K562 (cell line): ENCODE results near the gene BANP. TPM values are rescaled to one million over a fixed set of nuclear protein-coding genes. Genes with fewer than 3 reads are reported as not detected.
"Not testable (repeated sequence)": the region's sequence is repeated elsewhere in the genome, so short reads cannot be mapped to it uniquely, and the experiment has no call there.

Experiments used
- ATAC-seq: fragments of 200-7000 bp; cut with Tn5 transposase; 3 replicates; pipeline ENCODE4 v1.9.1; 2020; ENCODE audit warnings: moderate library complexity
- BruUV-seq: library from RNA; stranded (reverse); fragments of 400-500 nt; replicated peaks from 2 replicates; lab custom pipeline; 2021; lab: Mats Ljungman, UMichigan
- CTCF ChIA-PET: fragments of 300-600 bp; formaldehyde crosslinking; extraction: SDS; loops from one replicate; lab custom pipeline; 2021; ENCODE audit warnings: low intra/inter-chr PET ratio; lab: Yijun Ruan, JAX
- POLR2A ChIA-PET: fragments of 300-600, 350-650 bp; sonication (Branson Sonifier 250); formaldehyde crosslinking; extraction: SDS; loops from one replicate; lab custom pipeline; 2021; ENCODE audit warnings: antibody characterized with exemption, inconsistent platforms; lab: Yijun Ruan, JAX
- DNase-seq, 4 experiments: peaks; one replicate each; pipeline versions ENCODE4 v3.0.0 to v3.0.0-alpha.2; 2011 to 2018; ENCODE audit warnings: low spot score in 3 of 4, mixed read lengths in 3 of 4; ENCODE audit errors: extremely low read depth in 1 of 4
- FAIRE-seq: peaks from 2 replicates; lab custom pipeline; 2011; peaks lifted over from hg19 to GRCh38; lab: Jason Lieb, UNC
- H2AFZ ChIP-seq: 2 replicates; pipeline ENCODE4 v1.6.0; 2011; ENCODE audit warnings: low read depth, low read length, control low read depth, inconsistent platforms
- H3K27ac ChIP-seq: fragments of 200-600 bp; 3 replicates; pipeline ENCODE4 v1.8.0; 2011; ENCODE audit warnings: low read depth, mild to moderate bottlenecking, control low read depth, inconsistent platforms, low read length, moderate library complexity, mixed read lengths; ENCODE audit errors: extremely low read depth
- H3K27me3 ChIP-seq, 2 experiments: fragments of 300-600 bp in 1 of 2; 2 replicates in 1 of 2; 3 replicates in 1 of 2; pipeline versions ENCODE4 v1.6.0 to v1.8.0; 2011; ENCODE audit warnings: inconsistent platforms in 2 of 2, low read length in 2 of 2, mild to moderate bottlenecking in 1 of 2, mixed read lengths in 1 of 2, moderate library complexity in 1 of 2; ENCODE audit not compliant: control insufficient read depth in 2 of 2, insufficient read depth in 2 of 2
- H3K36me3 ChIP-seq: fragments of 300-600 bp; 3 replicates; pipeline ENCODE4 v1.8.0; 2011; ENCODE audit warnings: mild to moderate bottlenecking, low read length, inconsistent platforms; ENCODE audit not compliant: control insufficient read depth, insufficient read depth
- H3K4me1 ChIP-seq, 2 experiments: fragments of 200-600 bp in 1 of 2; replicated peaks in 1 of 2; 2 replicates in 1 of 2; 3 replicates in 1 of 2; pipeline versions ENCODE4 v1.5.1 to v1.8.0; 2011; ENCODE audit warnings: inconsistent platforms in 2 of 2, low read length in 2 of 2, mild to moderate bottlenecking in 1 of 2, mixed read lengths in 1 of 2, moderate library complexity in 1 of 2; ENCODE audit not compliant: control insufficient read depth in 2 of 2, insufficient read depth in 2 of 2
- H3K4me2 ChIP-seq: 2 replicates; pipeline ENCODE4 v1.6.1; 2011; ENCODE audit warnings: low read length, control low read depth, inconsistent platforms, mixed read lengths; ENCODE audit not compliant: insufficient read depth
- H3K4me3 ChIP-seq: fragments of 200-600 bp; sonication (generic), shearing (Covaris generic); 2 replicates; pipeline ENCODE4 v1.5.1; 2016; ENCODE audit warnings: control low read depth, inconsistent platforms
- H3K79me2 ChIP-seq: fragments of 200-600 bp; 3 replicates; pipeline ENCODE4 v1.8.0; 2011; ENCODE audit warnings: low read length, inconsistent platforms; ENCODE audit not compliant: control insufficient read depth, insufficient read depth
- H3K9ac ChIP-seq, 2 experiments: 2 replicates each; pipeline versions ENCODE4 v1.6.0 to v1.6.1; 2011; ENCODE audit warnings: low read depth in 2 of 2, low read length in 2 of 2, control low read depth in 1 of 2, inconsistent platforms in 1 of 2, mild to moderate bottlenecking in 1 of 2, mixed read lengths in 1 of 2; ENCODE audit not compliant: insufficient read depth in 1 of 2
- H3K9me1 ChIP-seq: one replicate; pipeline ENCODE4 v1.6.0; 2011; ENCODE audit warnings: inconsistent platforms, mild to moderate bottlenecking, low read length, moderate library complexity; ENCODE audit not compliant: control insufficient read depth, insufficient read depth
- H3K9me3 ChIP-seq: replicated peaks from 2 replicates; pipeline ENCODE4 v1.5.1; 2011; ENCODE audit warnings: low read depth, low read length, inconsistent platforms; ENCODE audit not compliant: control insufficient read depth, insufficient read depth
- H4K20me1 ChIP-seq: replicated peaks from 2 replicates; pipeline ENCODE4 v1.6.1; 2011; ENCODE audit warnings: low read length, inconsistent platforms, mixed read lengths; ENCODE audit not compliant: control insufficient read depth, insufficient read depth
- WGBS: fragments of 100-300 bp; shearing (Covaris generic); methylation state at CpG from one replicate; pipeline ENCODE4 v1.1.6; 2016; ENCODE audit warnings: low coverage, mixed read lengths; ENCODE audit not compliant: insufficient coverage; ENCODE audit errors: missing lambda C conversion rate; 5-methylcytosine and 5-hydroxymethylcytosine counted together
- in situ Hi-C: fragments of 300-500 bp; cut with MboI; formaldehyde crosslinking; loops from 4 replicates; pipeline ENCODE4 v1.15.0; 2018; ENCODE audit warnings: inconsistent platforms, mixed read lengths
- intact Hi-C: fragments of 100-400 bp; cut with micrococcal nuclease; formaldehyde crosslinking; loops from 2 replicates; pipeline ENCODE4 v1.14.2; 2022
- polyA plus RNA-seq, 8 experiments: library from polyadenylated mRNA; depleted of rRNA in 4 of 8; stranded (reverse) in 5 of 8; unstranded in 3 of 8; fragments of >200 nt; fragmentation: Nextera tagmentation in 2 of 8; fragmentation: Illumina TruSeq in 1 of 8; extraction: Ambion mirVana in 2 of 8; extraction: Trizol in 1 of 8; gene quantifications; 2 replicates each; pipeline versions ENCODE4 v1.2.1 to v1.2.3, GENCODE V29; 2011 to 2014; ENCODE audit warnings: inconsistent platforms in 1 of 8, missing spikeins in 1 of 8
- total RNA-seq, 7 experiments: library from RNA; depleted of rRNA in 6 of 7; stranded (reverse); fragments of >200 nt in 6 of 7; fragmentation: Illumina TruSeq in 2 of 7; extraction: Trizol in 2 of 7; gene quantifications; 2 replicates each; pipeline versions ENCODE4 v1.2.1 to v1.2.3, GENCODE V29; 2011 to 2021; ENCODE audit warnings: low replicate concordance in 1 of 7

The BANP gene
- total and polyA plus RNA-seq, 9 of the 15 experiments (the other 6 are each of a cell fraction or from before 2014, with no cell fraction given): 4.6 to 22.1 (median 15.6) TPM

GRCh38 chr16:88037359-88037758, 86.1 kb downstream of the BANP start:
- POLR2A ChIA-PET, H3K27ac ChIP-seq, in situ Hi-C loops, FAIRE-seq, H3K36me3 ChIP-seq, H4K20me1 ChIP-seq, H3K4me3 ChIP-seq, H3K9me3 ChIP-seq, H3K79me2 ChIP-seq, intact Hi-C loops, BruUV-seq, ATAC-seq, H2AFZ ChIP-seq, H3K9me1 ChIP-seq, CTCF ChIA-PET, H3K9ac ChIP-seq, H3K4me2 ChIP-seq, H3K4me1 ChIP-seq, DNase-seq, H3K27me3 ChIP-seq: not testable (repeated sequence)
- WGBS: 95% methylated on average over 9 of the region's 10 CpGs

DNA sequence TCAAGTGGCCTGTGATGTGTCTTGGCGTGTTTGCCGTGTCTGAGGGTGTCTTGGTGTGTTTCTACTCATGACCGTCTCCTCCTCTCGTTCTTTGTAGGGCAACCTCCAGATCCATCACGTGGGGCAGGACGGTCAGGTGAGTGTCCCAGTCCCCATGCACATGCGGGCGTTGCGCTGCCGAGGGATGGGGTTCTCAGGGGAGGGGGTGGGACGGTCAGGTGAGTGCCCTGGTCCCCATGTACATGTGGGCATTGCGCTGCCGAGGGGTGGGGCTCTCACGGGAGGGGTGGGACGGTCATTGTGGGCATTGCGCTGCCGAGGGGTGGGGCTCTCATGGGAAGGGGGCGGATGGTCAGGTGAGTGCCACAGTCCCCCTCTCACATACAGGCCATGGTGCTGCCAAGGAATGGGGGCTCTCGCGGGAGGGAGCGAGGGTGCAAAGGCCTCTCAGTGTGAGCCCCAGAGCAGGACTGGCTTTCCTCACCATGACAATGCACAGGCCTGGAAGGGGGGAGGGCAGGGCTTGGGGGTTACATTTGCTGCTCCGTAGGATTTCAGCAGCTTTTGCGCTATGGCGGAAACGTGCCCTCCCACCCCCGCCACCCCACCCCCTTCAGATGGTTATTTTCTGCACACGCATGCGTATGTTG, 86.8 kb downstream of the BANP start:
- ATAC-seq, in situ Hi-C loops, DNase-seq, H2AFZ ChIP-seq, H3K79me2 ChIP-seq, BruUV-seq, H3K4me1 ChIP-seq, CTCF ChIA-PET, FAIRE-seq, H3K36me3 ChIP-seq, H3K27me3 ChIP-seq, H3K9me3 ChIP-seq, H3K4me3 ChIP-seq, POLR2A ChIA-PET, H4K20me1 ChIP-seq, H3K9me1 ChIP-seq, H3K4me2 ChIP-seq, H3K9ac ChIP-seq, intact Hi-C loops, H3K27ac ChIP-seq: not testable (repeated sequence)
- whole genome bisulfite sequencing: 86% methylated on average over 14 of the region's 28 CpGs

DNA sequence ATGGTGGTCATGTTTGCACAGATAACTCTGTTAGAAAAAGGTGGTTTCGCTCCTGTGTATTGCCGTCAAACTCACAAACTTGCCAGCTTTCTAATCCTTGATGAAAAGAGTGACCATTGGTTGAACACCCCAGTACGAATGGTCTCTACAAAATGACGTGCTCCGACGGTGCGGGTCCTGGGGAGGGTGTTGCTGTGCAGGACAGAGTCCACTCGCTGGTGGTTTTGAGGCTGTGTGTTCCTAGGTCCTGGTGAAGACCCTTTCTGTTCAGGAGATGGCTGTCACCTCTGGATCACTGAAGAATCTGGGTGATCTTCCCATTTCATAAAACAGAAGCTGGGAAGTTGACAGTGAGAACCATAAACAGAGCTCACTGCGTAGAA, 87.3 kb downstream of the BANP start:
- H3K9ac ChIP-seq, BruUV-seq, H3K4me1 ChIP-seq, H3K36me3 ChIP-seq, H3K4me2 ChIP-seq, POLR2A ChIA-PET, intact Hi-C loops, H3K27ac ChIP-seq, FAIRE-seq, H4K20me1 ChIP-seq, in situ Hi-C loops, H3K79me2 ChIP-seq, ATAC-seq, H3K9me1 ChIP-seq, H2AFZ ChIP-seq, H3K4me3 ChIP-seq, CTCF ChIA-PET, H3K9me3 ChIP-seq, H3K27me3 ChIP-seq, DNase-seq: not testable (repeated sequence)
- 86% methylated on average over 9 of the region's 9 CpGs for WGBS
